Endothelial cell of umbilical vein (primary cell): ENCODE measurements around the gene PDK4. TPM values are rescaled to one million over a fixed set of nuclear protein-coding genes. Genes with fewer than 3 reads are reported as not detected.

Experiments used
- BruUV-seq: library from RNA; stranded (reverse); fragments of 400-500 nt; replicated peaks from 2 replicates; lab custom pipeline; 2021; lab: Mats Ljungman, UMichigan
- CTCF ChIA-PET: fragments of 300-600, 350-600 bp; sonication (Branson Sonifier 250); formaldehyde crosslinking; loops from one replicate; lab custom pipeline; 2021; ENCODE audit warnings: antibody characterized with exemption, inconsistent platforms; lab: Charles Lee
- POLR2A ChIA-PET: fragments of 300-600, 350-600 bp; sonication (Branson Sonifier 250); formaldehyde crosslinking; loops from one replicate; lab custom pipeline; 2021; ENCODE audit warnings: antibody characterized with exemption, inconsistent platforms; lab: Charles Lee
- DNase-seq: peaks from one replicate; pipeline ENCODE4 v3.0.0-alpha.2; 2011; ENCODE audit warnings: low read depth, low spot score
- FAIRE-seq: peaks from 2 replicates; lab custom pipeline; 2011; peaks lifted over from hg19 to GRCh38; lab: Jason Lieb, UNC
- H2AFZ ChIP-seq: 2 replicates; pipeline ENCODE4 v1.6.0; 2012; ENCODE audit warnings: low read depth, low read length, control low read depth, inconsistent platforms
- H3K27ac ChIP-seq: 2 replicates; pipeline ENCODE4 v1.5.1; 2011; ENCODE audit warnings: low read depth, mild to moderate bottlenecking, control low read depth, low read length, moderate library complexity; ENCODE audit not compliant: insufficient read depth
- H3K27me3 ChIP-seq, 2 experiments: 2 replicates each; pipeline versions ENCODE4 v1.6.0 to v1.6.1; 2011; ENCODE audit warnings: low read length in 2 of 2, mixed read lengths in 1 of 2; ENCODE audit not compliant: control insufficient read depth in 2 of 2, insufficient read depth in 2 of 2
- H3K36me3 ChIP-seq, 2 experiments: 2 replicates in 1 of 2; 3 replicates in 1 of 2; pipeline ENCODE4 v1.5.1; 2011; ENCODE audit warnings: low read length in 2 of 2, mild to moderate bottlenecking in 1 of 2, moderate library complexity in 1 of 2; ENCODE audit not compliant: control insufficient read depth in 2 of 2, insufficient read depth in 2 of 2; ENCODE audit errors: extremely low read depth in 1 of 2
- H3K4me1 ChIP-seq: 3 replicates; pipeline ENCODE4 v1.5.1; 2011; ENCODE audit warnings: mild to moderate bottlenecking, low read length; ENCODE audit not compliant: control insufficient read depth, insufficient read depth; ENCODE audit errors: extremely low read depth
- H3K4me2 ChIP-seq: 2 replicates; pipeline ENCODE4 v1.6.1; 2011; ENCODE audit warnings: low read length, control low read depth, mixed read lengths; ENCODE audit not compliant: insufficient read depth
- H3K4me3 ChIP-seq, 3 experiments: fragments of 200-600 bp in 1 of 3; sonication (generic), shearing (Covaris generic) in 1 of 3; replicated peaks in 1 of 3; 2 replicates each; pipeline ENCODE4 v1.5.1; 2011 to 2016; ENCODE audit warnings: control low read depth in 3 of 3, low read length in 3 of 3, mild to moderate bottlenecking in 2 of 3, inconsistent platforms in 1 of 3, low read depth in 1 of 3, moderate library complexity in 1 of 3; ENCODE audit not compliant: insufficient read depth in 1 of 3
- H3K79me2 ChIP-seq: 2 replicates; pipeline ENCODE4 v1.6.0; 2012; ENCODE audit warnings: low read length, inconsistent platforms; ENCODE audit not compliant: control insufficient read depth, insufficient read depth
- H3K9ac ChIP-seq: replicated peaks from 2 replicates; pipeline ENCODE3; 2011; ENCODE audit warnings: low read length, control low read depth; ENCODE audit not compliant: insufficient read depth; ENCODE audit errors: extremely low read depth
- H3K9me1 ChIP-seq: replicated peaks from 3 replicates; pipeline ENCODE4 v1.6.0; 2011; ENCODE audit warnings: mild to moderate bottlenecking, low read length; ENCODE audit not compliant: control insufficient read depth, insufficient read depth; ENCODE audit errors: extremely low read depth
- H3K9me3 ChIP-seq: replicated peaks from 2 replicates; pipeline ENCODE4 v1.5.1; 2012; ENCODE audit warnings: low read length, inconsistent platforms; ENCODE audit not compliant: control insufficient read depth, insufficient read depth
- H4K20me1 ChIP-seq: replicated peaks from 2 replicates; pipeline ENCODE3; 2011; ENCODE audit warnings: mild to moderate bottlenecking, low read length; ENCODE audit not compliant: control insufficient read depth, insufficient read depth; ENCODE audit errors: extremely low read depth
- EZH2 ChIP-seq: IDR thresholded peaks from 2 replicates; pipeline ENCODE4 v1.6.1; 2012; ENCODE audit warnings: borderline replicate concordance, low read depth, mild to moderate bottlenecking, moderate library complexity, low read length, inconsistent platforms; ENCODE audit not compliant: severe bottlenecking
- FOS ChIP-seq: IDR thresholded peaks from 2 replicates; pipeline ENCODE4 v1.6.1; 2011; ENCODE audit warnings: mild to moderate bottlenecking, low read length, moderate library complexity, borderline replicate concordance; ENCODE audit not compliant: insufficient read depth
- GATA2 ChIP-seq: IDR thresholded peaks from 2 replicates; pipeline ENCODE4 v1.7.0; 2011; ENCODE audit warnings: low read depth, mild to moderate bottlenecking, moderate library complexity, mixed read lengths, low read length; ENCODE audit not compliant: insufficient read length, insufficient read depth
- JUN ChIP-seq: IDR thresholded peaks from 2 replicates; pipeline ENCODE4 v1.6.1; 2011; ENCODE audit warnings: borderline replicate concordance, low read depth; ENCODE audit not compliant: insufficient read length, insufficient read depth
- MYC ChIP-seq: IDR thresholded peaks from one replicate; pipeline ENCODE4 v1.6.1; 2011; ENCODE audit warnings: mild to moderate bottlenecking, low read depth, low read length
- POLR2A ChIP-seq: IDR thresholded peaks from 2 replicates; pipeline ENCODE4 v1.6.1; 2012; ENCODE audit warnings: low read depth, mild to moderate bottlenecking, control low read depth, low read length
- POLR2AphosphoS5 ChIP-seq: IDR thresholded peaks from 2 replicates; pipeline ENCODE4 v1.6.1; 2012; ENCODE audit warnings: low read depth, mild to moderate bottlenecking, control low read depth, low read length, moderate library complexity; ENCODE audit not compliant: insufficient read depth
- dilution Hi-C: fragments of 300-500 bp; cut with MboI; formaldehyde crosslinking; loops from one replicate; pipeline ENCODE4 v1.15.0; 2019; ENCODE audit warnings: low sequenced_read_pairs; ENCODE audit not compliant: extremely low pct_ligation_motif_present
- intact Hi-C: fragments of 100-400 bp; cut with micrococcal nuclease; formaldehyde crosslinking; loops from one replicate; pipeline ENCODE4 v1.10.0; 2022
- polyA plus RNA-seq, 4 experiments: library from polyadenylated mRNA; depleted of rRNA in 3 of 4; stranded (reverse) in 3 of 4; unstranded in 1 of 4; fragments of >200 nt; gene quantifications; 2 replicates each; pipeline versions ENCODE4 v1.2.1 to v1.2.3, GENCODE V29; 2011 to 2012; ENCODE audit warnings: missing spikeins in 1 of 4
- total RNA-seq: library from RNA; stranded (reverse); gene quantifications from 2 replicates; pipeline ENCODE4 v1.2.3, GENCODE V29; 2021
- TF ChIP-seq, protein P1 (sequence below), 2 donors: IDR thresholded peaks; 1 replicate in 1 of 2; 2 replicates in 1 of 2; pipeline ENCODE4 v1.5.1; 2011; ENCODE audit warnings: low read length in 2 of 2, mild to moderate bottlenecking in 2 of 2, moderate library complexity in 2 of 2, control low read depth in 1 of 2, inconsistent platforms in 1 of 2, low read depth in 1 of 2; ENCODE audit not compliant: insufficient read depth in 1 of 2; ENCODE audit errors: extremely low read depth in 1 of 2
- TF ChIP-seq, protein P2 (sequence below): IDR thresholded peaks from 2 replicates; pipeline ENCODE4 v1.6.1; 2011; ENCODE audit not compliant: insufficient read depth, insufficient read length

PDK4 gene
- total and polyA plus RNA-seq, 2 donors (not counting 3 experiments of a cell fraction or from before 2014, with no cell fraction given), result 0.75 to 2.5 TPM

DNA sequence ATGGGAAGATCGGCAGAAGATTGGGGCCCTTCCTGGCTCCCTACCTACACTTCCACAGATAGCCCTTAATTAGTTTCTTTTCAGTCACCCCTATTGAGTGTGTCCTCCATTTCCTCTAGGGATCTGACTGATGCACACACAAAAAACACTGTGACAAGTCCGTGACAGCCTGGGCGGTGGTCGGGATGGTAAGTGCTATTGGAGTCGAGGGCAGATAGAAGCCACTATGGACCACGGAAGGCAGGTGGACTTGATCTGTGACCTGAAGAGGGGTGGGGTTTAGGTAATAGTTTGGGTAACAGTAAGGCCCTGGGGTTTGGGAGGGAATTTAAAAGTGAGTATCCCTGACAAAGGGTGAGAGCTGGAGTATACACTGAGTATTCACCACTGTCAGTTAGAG is 53.0 kb downstream of the PDK4 start:
- POLR2A ChIA-PET, result no interaction called here

More for the DNA sequence above, 53.0 kb downstream of the PDK4 start:
- no peak overlapping the region for H3K9ac ChIP-seq
- TF ChIP-seq, protein P1, sequence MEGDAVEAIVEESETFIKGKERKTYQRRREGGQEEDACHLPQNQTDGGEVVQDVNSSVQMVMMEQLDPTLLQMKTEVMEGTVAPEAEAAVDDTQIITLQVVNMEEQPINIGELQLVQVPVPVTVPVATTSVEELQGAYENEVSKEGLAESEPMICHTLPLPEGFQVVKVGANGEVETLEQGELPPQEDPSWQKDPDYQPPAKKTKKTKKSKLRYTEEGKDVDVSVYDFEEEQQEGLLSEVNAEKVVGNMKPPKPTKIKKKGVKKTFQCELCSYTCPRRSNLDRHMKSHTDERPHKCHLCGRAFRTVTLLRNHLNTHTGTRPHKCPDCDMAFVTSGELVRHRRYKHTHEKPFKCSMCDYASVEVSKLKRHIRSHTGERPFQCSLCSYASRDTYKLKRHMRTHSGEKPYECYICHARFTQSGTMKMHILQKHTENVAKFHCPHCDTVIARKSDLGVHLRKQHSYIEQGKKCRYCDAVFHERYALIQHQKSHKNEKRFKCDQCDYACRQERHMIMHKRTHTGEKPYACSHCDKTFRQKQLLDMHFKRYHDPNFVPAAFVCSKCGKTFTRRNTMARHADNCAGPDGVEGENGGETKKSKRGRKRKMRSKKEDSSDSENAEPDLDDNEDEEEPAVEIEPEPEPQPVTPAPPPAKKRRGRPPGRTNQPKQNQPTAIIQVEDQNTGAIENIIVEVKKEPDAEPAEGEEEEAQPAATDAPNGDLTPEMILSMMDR (IDR thresholded peaks at IDR 0.05; ENCODE audit: extremely low read depth in 1 of 2, insufficient read depth in 1 of 2, low read depth in 1 of 2, low read length in 2 of 2), result no peak
- no peak for TF ChIP-seq MYC
- no peak for TF ChIP-seq FOS
- TF ChIP-seq POLR2A, result no peak
- TF ChIP-seq JUN, result no peak
- TF ChIP-seq EZH2, result no peak
- no peak for TF ChIP-seq GATA2
- TF ChIP-seq, protein P2, sequence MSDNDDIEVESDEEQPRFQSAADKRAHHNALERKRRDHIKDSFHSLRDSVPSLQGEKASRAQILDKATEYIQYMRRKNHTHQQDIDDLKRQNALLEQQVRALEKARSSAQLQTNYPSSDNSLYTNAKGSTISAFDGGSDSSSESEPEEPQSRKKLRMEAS, result no peak
- no peak for TF ChIP-seq POLR2AphosphoS5
- no peak overlapping the region for H3K4me2 ChIP-seq
- H3K27ac ChIP-seq, result no peak overlapping the region
- DNase-seq (no peak), FAIRE-seq (no peak)
- CTCF ChIA-PET, result interaction anchor here (1.1 to 27.9 kb wide), 7 partner anchors 13 to 146 kb away, joined by 4 to 917 read pairs (median 7); no protein-coding TSS in a partner anchor
- intact Hi-C loops, result no loop called here
- no peak overlapping the region for H3K4me3 ChIP-seq
- peaks cover 2 to 10% of the 10 kb centered on the region in 2 experiments for H3K27me3 ChIP-seq
- no peak overlapping the region for H2AFZ ChIP-seq
- no TSS peak for BruUV-seq
- no peaks in the 10 kb centered on the region for H3K79me2 ChIP-seq
- dilution Hi-C loops, result no loop called here
- no peaks in the 10 kb centered on the region for H3K9me1 ChIP-seq
- no peaks in the 10 kb centered on the region for H3K9me3 ChIP-seq
- H4K20me1 ChIP-seq, result no peaks in the 10 kb centered on the region
- peaks cover 6% of the 10 kb centered on the region for H3K4me1 ChIP-seq
- H3K36me3 ChIP-seq, result no peaks in the 10 kb centered on the region
